Panc1 (cell line): Measurements from ENCODE around the gene SPECC1. TPM values are rescaled to one million over a fixed set of nuclear protein-coding genes. Genes with fewer than 3 reads are reported as not detected.

Experiments
- ATAC-seq: fragments of 200-7000 bp; cut with Tn5 transposase; 2 replicates; pipeline ENCODE4 v1.9.1; 2020; ENCODE audit warnings: mild to moderate bottlenecking, moderate library complexity
- BruUV-seq: library from RNA; stranded (reverse); fragments of 400-500 nt; replicated peaks from 2 replicates; lab custom pipeline; 2021; lab: Mats Ljungman, UMichigan
- CTCF ChIA-PET: fragments of 300-600 bp; sonication (Branson Sonifier 250); formaldehyde crosslinking; loops from one replicate; lab custom pipeline; 2022; ENCODE audit warnings: antibody characterized with exemption; lab: Charles Lee
- POLR2A ChIA-PET: fragments of 300-600 bp; sonication (Branson Sonifier 250); formaldehyde crosslinking; loops from one replicate; lab custom pipeline; 2022; ENCODE audit warnings: antibody characterized with exemption; lab: Charles Lee
- DNase-seq: peaks from one replicate; pipeline ENCODE4 v3.0.0-alpha.2; 2010; ENCODE audit warnings: low read depth, low spot score
- H3K27ac ChIP-seq: 2 replicates; pipeline ENCODE4 v1.5.1; 2011; ENCODE audit warnings: mild to moderate bottlenecking, low read length, inconsistent platforms
- H3K27me3 ChIP-seq: fragments of 200-500 bp; sonication (Bioruptor generic); 2 replicates; pipeline ENCODE4 v1.6.0; 2014; ENCODE audit warnings: low read length, inconsistent platforms; ENCODE audit not compliant: control insufficient read depth, insufficient read depth
- H3K36me3 ChIP-seq: fragments of 200-500 bp; sonication (Bioruptor generic); 2 replicates; pipeline ENCODE4 v1.5.1; 2014; ENCODE audit warnings: inconsistent platforms, mild to moderate bottlenecking, low read length, moderate library complexity; ENCODE audit not compliant: control insufficient read depth, insufficient read depth
- H3K4me1 ChIP-seq: 2 replicates; pipeline ENCODE4 v1.5.1; 2011; ENCODE audit warnings: inconsistent platforms, mild to moderate bottlenecking, low read length, moderate library complexity; ENCODE audit not compliant: control insufficient read depth, insufficient read depth
- H3K4me3 ChIP-seq, 2 experiments: 2 replicates each; pipeline ENCODE4 v1.5.1; 2011 to 2012; ENCODE audit warnings: low read depth in 2 of 2, low read length in 2 of 2, mild to moderate bottlenecking in 2 of 2, inconsistent platforms in 1 of 2, moderate library complexity in 1 of 2
- H3K9me3 ChIP-seq: fragments of 200-500 bp; sonication (Bioruptor generic); 2 replicates; pipeline ENCODE4 v1.5.1; 2014; ENCODE audit warnings: low read depth, mild to moderate bottlenecking, inconsistent platforms, low read length, moderate library complexity; ENCODE audit not compliant: control insufficient read depth, insufficient read depth
- CTCF ChIP-seq: fragments of 450-650 bp; IDR thresholded peaks from 2 replicates; pipeline ENCODE4 v1.5.1; 2017; ENCODE audit warnings: mild to moderate bottlenecking
- POLR2AphosphoS5 ChIP-seq: IDR thresholded peaks from 2 replicates; pipeline ENCODE4 v1.6.1; 2012; ENCODE audit warnings: mild to moderate bottlenecking, low read depth, low read length, moderate library complexity
- REST ChIP-seq, 2 experiments: IDR thresholded peaks; 2 replicates each; pipeline ENCODE4 v1.6.1; 2011 to 2012; ENCODE audit warnings: low read depth in 2 of 2, control low read depth in 1 of 2, low read length in 1 of 2, mild to moderate bottlenecking in 1 of 2, moderate library complexity in 1 of 2; ENCODE audit not compliant: insufficient read depth in 1 of 2
- SIN3A ChIP-seq: IDR thresholded peaks from 2 replicates; pipeline ENCODE4 v1.6.1; 2012; ENCODE audit warnings: low read depth, mild to moderate bottlenecking, low read length, moderate library complexity, borderline replicate concordance; ENCODE audit not compliant: insufficient read depth
- TCF7L2 ChIP-seq: IDR thresholded peaks from 2 replicates; pipeline ENCODE4 v1.6.1; 2011; ENCODE audit warnings: mild to moderate bottlenecking, low read depth, low read length, inconsistent platforms
- in situ Hi-C: cut with HindIII; loops from 2 replicates; pipeline ENCODE4 v1.10.0; 2016; ENCODE audit warnings: low sequenced_read_pairs, low pct_unique_long_range_greater_than_20kb
- intact Hi-C: fragments of 100-400 bp; cut with micrococcal nuclease; formaldehyde crosslinking; loops from one replicate; pipeline ENCODE4 v1.10.0; 2022; ENCODE audit not compliant: unreplicated experiment
- total RNA-seq: library from RNA; stranded (reverse); gene quantifications from one replicate; pipeline ENCODE4 v1.2.1, GENCODE V29; 2021; ENCODE audit not compliant: unreplicated experiment

Gene SPECC1
- total RNA-seq, 1 experiment from 2014 or later, result 80.8 TPM

DNA sequence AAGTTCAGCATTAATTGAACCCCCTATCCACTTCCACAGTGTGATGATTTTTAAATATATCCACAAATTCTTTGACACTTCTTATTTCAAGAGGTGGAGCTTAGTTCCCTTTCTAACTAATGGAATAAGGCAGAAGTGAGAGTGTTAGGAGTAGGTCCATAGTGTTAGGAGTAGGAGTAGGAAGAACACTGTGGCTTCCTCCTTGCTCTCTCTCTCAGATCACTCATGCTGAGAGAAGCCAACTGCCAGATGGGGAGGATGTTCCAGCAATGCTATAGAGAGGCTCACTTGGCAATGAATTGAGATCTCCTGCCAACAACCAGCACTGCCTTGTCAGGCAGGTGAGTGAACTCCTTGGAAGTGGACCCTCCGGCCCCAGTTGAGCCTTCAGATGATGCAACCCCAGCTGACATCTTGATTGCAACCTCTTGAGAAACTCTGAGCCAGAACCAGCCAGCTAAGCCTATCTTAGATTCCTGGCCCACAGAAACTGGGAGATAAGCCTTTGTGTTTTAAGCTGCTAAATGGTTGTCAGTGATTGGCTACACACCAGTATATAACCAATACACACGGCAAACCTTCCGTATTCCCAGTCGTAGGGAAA lies 44.3 kb downstream of the SPECC1 start:
- intact Hi-C loops (no loop called here), in situ Hi-C loops (no loop called here)
- TF ChIP-seq SIN3A, result no peak
- no peak for TF ChIP-seq CTCF
- no peak for TF ChIP-seq TCF7L2
- no peak for TF ChIP-seq POLR2AphosphoS5
- TF ChIP-seq REST (IDR thresholded peaks at IDR 0.05; ENCODE audit: insufficient read depth in 1 of 2, low read depth in 2 of 2, low read length in 1 of 2), result no peak
- ChIA-PET CTCF (no interaction called here), POLR2A (no interaction called here)
- peaks cover 3% of the 10 kb centered on the region; the same call in 1 of the 2 replicates for H3K9me3 ChIP-seq
- H3K27me3 ChIP-seq, result no peaks in the 10 kb centered on the region
- no peaks in the 10 kb centered on the region for H3K36me3 ChIP-seq
- BruUV-seq, result no TSS peak
- DNase-seq (no peak), ATAC-seq (no peak)
- H3K4me3 ChIP-seq, result no peak overlapping the region
- H3K4me1 ChIP-seq, result peaks cover 6% of the 10 kb centered on the region; the same call in 1 of the 2 replicates
- peak overlapping the region; percentile 39; the same call in 1 of the 2 replicates for H3K27ac ChIP-seq

DNA sequence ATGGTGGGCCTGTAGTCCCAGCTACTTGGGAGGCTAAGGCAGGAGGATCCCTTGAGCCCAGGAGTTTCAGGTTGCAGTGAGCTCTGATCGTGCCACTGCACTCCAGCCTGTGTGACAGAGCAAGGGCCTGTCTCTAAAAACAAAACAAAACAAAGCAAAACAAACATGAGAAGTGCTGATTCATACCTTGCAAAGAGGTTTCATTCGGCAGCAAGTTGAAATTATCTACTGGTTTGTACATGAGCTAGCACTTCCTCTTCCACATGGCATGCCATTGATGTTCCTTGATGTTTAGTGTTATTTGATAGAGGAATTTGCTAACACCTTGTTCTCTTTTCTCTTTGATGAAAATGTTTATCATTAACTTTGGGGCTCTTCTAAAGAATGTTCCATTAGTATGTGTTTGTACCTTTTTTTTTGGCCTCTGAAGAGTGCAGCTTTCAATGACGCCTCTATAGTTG lies 50.6 kb downstream of the SPECC1 start:
- H3K27me3 ChIP-seq, result no peaks in the 10 kb centered on the region
- in situ Hi-C loops, result no loop called here
- no peak overlapping the region for H3K4me3 ChIP-seq
- ATAC-seq, result peak; percentile 77
- ChIA-PET POLR2A (interaction anchor here (0.6 to 0.9 kb wide), 2 partner anchors 10 to 13 kb away, joined by 3 to 4 read pairs; no protein-coding TSS in a partner anchor), CTCF (no interaction called here)
- intact Hi-C loops, result no loop called here
- TF ChIP-seq POLR2AphosphoS5, result peak; percentile 46; the same call in 1 of the 2 replicates
- no peak for TF ChIP-seq SIN3A
- TF ChIP-seq CTCF, result no peak
- no peak for TF ChIP-seq REST (IDR thresholded peaks at IDR 0.05; ENCODE audit: insufficient read depth in 1 of 2, low read depth in 2 of 2, low read length in 1 of 2)
- no peak for TF ChIP-seq TCF7L2
- peak; percentile 77 for DNase-seq
- peaks cover 44% of the 10 kb centered on the region for H3K4me1 ChIP-seq
- H3K9me3 ChIP-seq, result no peaks in the 10 kb centered on the region
- H3K27ac ChIP-seq, result peak overlapping the region; percentile 97
- H3K36me3 ChIP-seq, result no peaks in the 10 kb centered on the region; the same call in 1 of the 2 replicates
- no TSS peak for BruUV-seq
